B cell (primary cell): ENCODE results near the gene IGFN1.

Experiments used
- CTCF ChIP-seq: fragments of 200-600 bp; IDR thresholded peaks from one replicate; pipeline ENCODE4 v1.8.0; 2022; ENCODE audit warnings: antibody characterized with exemption, mild to moderate bottlenecking
- EZH2 ChIP-seq: IDR thresholded peaks from 2 replicates; pipeline ENCODE4 v1.6.1; 2012; ENCODE audit warnings: borderline replicate concordance, low read depth, mild to moderate bottlenecking, moderate library complexity, low read length; ENCODE audit not compliant: insufficient read depth, poor library complexity, severe bottlenecking

- TF ChIP-seq CTCF (no peak), EZH2 (no peak)
Measured at GRCh38 chr1:201183209-201183608, 7.4 kb upstream of the IGFN1 start.
